ENCODE data around the gene ALK.

ALK gene

DNA sequence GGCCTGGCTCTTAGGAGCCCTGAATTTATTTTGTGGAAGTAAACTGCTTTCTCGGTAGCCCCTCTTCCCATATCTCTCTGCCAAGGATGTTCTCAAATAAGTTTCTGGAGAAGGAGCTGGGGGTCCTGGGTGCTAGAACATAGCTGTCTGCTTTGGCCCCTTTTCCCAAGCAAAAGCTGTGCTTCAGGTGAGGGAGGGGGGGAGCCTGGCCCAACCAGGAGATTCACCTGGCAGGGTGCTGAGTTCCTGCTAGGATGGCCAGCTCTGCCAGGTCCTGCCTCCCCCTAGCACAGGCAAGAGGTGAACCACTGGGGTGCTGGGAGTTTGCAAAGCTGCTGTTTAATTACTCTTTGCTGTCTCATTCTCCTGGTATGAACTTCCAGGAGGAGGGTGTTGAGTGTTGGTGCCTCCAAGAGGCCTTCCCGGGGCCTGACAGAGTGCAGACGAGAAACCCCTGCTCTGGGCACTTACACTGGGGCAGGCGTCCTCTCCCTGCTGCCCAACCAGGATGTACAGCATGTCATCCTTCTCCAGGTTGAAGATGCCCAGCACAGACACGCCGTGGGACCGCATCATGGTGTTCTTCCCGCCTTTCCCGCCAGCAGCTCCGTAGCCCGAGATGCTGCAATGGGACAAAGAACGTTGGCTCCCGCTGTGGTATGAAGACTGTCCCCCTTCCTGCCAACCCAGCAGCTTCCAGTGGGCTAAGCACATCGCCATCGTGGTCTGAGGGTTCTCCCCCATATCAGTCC, 682.0 kb downstream of the ALK start:
- DNase-seq: no peak

DNA sequence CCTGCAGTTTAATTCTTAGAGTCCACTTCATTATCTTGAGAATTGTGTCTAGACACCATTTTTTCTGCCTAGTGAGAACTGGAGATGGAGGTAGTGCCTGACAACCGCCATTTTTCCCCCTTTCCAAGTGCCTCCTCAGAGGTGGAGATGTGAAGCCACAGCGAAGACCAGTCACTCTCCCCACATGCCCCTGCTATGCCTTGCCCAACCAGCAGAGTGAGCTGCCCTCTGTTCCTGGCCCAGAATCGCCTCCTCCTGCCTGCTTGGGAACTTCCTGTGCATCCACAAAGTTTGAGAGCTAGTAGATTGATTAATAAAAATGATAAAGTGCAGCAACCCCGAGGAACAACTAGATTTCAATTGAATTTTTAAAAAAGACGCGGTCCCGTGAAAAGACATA, 682.9 kb downstream of the ALK start:
- DNase-seq: no peak

DNA sequence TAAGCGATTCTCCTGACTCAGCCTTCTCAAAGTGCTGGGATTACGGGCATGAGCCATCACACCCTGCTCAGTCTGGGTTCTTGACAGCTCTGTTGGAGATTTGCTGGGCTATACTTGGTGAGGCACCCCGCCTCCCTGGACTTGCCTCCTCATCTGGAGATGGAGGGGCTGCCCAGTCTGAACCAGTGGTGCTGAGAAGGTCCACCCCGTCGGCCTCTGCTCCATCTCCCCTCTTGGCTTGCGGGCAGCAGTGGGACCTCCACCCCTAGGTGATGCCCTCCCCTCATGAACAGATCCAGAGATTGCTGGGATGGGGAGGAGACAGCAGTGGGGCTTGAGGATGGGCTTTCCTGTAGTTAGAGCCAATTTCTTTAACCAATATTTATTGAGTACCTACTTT, 685.3 kb downstream of the ALK start:
- no peak for DNase-seq

DNA sequence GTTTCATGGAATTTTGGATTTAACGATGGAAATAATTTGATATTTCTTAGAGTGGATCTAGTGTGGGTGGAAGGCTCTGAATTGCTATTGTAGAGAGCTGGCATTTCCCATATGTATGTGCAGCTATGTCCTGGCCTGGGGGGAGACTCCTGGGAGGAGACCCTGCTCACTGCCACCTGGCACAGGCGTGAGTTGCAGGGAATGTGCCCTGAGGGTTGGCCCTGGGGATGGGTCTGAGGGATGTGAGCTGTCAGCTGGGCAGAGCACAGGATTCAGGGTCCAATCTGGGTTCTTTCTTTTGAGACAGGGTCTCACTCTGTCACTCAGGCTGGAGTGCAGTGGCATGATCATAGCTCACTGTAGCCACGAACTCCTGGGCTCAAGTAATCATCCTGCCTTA, 686.0 kb downstream of the ALK start:
- DNase-seq: no peak

DNA sequence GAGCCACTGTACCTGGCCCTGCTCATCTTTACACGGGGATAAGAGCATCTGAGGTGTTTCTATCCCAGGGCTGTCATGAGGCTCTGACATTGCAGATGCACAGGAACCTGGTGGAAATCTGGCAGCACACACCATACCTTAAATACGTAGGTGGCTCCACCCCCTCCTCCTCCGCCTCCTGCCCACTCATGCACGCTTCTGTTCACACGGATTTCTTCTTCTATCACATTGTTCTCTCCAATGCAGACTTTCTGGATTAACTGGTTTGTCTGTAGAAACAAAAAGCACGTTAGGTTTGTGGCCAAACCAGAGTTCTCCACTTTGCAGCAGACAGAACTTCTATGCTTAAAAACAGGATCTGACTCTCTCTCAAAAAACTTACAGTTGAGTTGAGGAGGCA, 688.0 kb downstream of the ALK start:
- DNase-seq: no peak

DNA sequence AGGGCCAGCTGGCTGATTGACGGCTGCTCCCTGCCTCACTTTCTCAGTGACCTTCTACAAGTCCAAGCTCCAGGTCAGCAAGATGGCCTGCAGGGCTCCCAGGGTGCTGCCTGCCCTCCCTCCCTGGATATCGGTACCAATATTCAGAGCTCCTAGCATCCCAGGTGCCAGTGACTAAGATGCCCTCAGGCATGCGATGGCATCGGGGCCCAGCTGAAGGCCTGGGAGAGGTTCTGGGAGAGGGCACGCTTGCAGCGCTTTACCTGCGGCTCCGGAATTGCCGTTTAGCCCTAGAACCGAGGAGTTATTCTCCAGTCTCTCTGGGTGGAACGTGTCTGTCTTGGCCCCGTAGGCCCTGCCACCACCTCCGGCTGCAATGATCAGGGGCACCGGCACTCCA, 689.3 kb downstream of the ALK start:
- no peak for DNase-seq

DNA sequence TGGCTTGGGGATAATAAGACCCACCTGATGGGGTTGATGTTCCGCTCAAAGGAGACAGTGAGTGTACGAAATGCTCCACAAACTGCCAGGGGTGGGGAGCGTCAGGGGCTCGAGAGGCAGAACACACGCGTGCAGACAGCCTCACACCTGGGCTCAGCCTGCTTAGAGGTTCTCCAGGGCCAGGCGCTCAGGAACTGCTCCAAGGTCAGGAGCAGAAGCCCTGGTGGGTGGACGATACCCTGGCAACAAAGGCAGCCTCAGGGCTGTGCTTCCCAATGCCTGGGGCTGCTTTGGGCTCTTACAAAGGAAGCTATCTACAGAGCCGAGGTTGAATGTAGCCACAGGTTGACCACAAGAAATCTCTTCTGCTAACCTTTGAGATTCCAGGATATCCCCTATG, 691.7 kb downstream of the ALK start:
- no peak for DNase-seq

DNA sequence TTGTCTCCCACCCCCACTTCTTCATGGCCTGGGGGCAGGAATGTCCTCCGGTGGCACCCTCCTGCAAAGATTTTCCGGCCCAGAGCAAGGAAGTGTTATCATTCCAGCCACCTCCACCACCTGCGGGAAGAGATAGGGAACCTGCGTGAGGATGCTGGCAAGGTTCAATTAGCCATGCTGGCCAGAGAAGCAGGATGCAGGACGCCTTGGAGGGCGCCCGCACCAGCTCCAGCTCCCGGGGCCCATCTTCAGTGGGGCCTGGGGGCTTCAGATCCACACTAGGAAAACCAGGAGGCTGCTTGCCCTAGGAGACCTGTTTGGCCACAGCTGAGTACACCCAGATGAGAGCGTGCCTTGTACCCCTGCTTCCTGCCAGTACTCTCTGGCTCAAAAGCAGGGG, 692.4 kb downstream of the ALK start:
- no peak for DNase-seq

DNA sequence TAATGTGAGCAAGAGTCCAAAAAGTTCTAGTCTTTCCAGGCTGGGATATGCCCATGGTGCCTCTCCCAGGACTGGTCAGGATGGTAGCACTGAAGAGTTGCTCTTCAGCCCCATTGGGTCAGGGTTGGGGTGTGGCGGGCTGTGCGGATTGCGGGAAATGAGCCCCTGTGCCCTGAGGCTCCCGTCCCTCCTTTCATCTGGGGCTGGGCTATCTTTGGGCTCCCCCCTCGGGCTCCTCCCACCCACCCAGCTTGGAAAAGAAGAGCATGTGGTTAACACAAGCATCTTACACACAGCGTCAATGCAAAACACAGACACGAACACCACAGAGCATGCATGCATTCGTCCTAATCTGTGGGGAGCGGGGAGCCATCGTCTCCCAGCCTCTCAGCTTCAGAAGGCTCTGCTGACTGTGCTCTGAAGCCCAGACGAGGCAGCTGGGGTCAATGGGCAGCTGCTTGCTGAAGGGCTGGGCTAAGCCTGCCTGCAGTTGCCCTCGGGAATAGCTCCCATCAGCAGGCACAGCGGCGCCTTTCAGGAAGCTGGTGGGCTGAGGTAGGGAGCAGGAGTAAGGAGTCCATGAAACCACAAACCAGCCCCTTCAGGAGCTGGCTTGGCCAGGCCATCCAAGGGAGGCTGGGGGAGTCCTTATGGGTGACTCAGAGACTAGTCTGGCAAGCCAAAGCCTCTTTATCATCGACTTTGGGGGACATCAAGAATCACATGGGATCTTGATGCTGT, 693.3 kb downstream of the ALK start:
- DNase-seq: no peak

DNA sequence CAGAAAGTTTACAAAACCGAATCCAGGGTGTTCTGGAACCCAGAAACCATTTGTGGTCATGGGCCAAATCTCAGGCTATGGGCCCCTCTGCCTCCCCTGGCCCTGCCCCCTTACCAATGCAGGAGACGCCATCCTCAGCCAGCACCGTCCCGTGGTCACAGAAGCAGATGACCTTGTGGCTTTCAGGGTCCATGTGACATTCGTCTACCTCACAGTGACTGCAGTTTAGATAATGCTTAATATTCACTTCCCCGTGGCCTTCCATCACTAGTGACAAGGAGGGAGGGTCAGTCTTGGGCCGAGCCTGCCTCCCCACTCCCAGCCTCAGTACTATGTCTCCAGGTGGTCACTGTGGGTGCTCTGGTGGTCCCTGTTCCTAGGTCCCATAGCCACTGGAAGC, 694.6 kb downstream of the ALK start:
- no peak for DNase-seq

DNA sequence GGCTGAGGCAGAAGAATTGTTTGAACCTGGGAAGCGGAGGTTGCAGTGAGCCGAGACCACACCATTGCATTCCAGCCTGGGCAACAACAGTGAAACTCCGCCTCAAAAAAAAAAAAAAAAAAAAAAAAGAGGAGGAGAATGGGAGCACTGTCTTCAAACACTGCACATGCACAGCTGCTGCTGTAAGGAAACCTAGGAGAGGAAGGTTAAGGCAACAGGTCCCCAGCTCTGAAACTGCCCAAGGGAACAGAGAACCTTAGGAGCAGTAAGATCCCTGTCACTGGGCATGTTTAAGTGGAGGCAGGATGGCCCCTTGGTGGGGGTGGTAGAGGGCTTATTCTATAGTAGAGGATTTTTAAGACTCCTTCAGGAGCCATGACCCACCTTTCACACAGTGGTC, 695.0 kb downstream of the ALK start:
- no peak for DNase-seq

DNA sequence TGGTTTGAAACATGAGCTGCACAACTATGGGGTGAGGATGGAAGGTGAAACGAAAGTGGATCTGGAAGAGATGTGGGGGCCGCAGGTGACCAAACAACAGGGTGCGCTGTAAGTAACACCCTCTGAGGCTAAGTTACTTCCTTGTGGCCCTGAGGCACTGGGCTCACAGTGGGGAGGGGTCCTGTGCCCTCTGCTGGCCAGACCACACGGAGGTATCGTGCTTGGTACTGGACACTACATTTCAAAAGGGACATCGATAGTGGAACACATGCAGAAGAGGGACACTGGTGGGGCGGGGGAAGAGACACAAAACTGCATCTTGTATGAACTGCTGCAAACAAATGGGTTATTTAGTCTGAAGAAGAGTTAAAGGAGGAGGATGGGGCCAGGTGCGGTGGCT, 695.6 kb downstream of the ALK start:
- DNase-seq: no peak

DNA sequence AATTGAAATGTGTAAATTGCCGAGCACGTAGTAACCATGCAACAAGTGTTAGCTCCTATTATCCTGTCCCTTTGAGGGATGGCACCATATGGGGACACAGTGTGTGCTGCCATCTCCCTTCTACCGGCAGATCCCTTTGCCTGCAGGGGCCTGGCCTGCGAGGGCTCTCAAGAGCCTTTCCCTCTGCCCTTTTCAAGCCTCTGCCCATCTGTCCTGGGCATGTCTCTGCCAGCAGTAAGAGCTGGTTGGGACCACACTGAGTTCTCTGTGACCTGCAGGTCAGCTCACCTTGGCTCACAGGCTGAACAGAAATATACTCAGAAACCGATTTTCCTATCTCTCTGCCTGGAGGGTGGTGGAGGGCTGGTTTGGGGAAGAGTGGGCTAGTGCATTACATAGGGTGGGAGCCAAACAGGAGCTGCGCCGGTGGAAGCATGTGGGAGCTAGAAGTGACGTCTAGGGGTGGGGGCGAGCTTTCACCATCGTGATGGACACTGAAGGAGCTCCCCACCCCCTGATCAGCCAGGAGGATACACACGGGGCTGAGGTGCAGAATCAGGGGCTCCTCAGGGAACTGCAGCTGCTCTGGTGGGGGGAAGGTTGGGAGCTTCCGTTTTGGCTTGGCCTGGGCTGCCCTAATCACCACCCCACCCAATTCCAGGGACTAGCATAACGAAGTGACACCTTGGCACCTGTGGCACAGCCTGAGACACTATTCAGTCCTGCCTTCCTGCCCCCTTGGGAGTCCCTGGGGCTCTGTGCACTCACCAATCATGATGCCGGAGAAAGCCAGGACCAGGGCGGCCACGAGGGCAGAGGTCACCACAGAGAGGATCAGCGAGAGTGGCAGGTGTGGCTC, 696.5 kb downstream of the ALK start:
- DNase-seq: no peak

DNA sequence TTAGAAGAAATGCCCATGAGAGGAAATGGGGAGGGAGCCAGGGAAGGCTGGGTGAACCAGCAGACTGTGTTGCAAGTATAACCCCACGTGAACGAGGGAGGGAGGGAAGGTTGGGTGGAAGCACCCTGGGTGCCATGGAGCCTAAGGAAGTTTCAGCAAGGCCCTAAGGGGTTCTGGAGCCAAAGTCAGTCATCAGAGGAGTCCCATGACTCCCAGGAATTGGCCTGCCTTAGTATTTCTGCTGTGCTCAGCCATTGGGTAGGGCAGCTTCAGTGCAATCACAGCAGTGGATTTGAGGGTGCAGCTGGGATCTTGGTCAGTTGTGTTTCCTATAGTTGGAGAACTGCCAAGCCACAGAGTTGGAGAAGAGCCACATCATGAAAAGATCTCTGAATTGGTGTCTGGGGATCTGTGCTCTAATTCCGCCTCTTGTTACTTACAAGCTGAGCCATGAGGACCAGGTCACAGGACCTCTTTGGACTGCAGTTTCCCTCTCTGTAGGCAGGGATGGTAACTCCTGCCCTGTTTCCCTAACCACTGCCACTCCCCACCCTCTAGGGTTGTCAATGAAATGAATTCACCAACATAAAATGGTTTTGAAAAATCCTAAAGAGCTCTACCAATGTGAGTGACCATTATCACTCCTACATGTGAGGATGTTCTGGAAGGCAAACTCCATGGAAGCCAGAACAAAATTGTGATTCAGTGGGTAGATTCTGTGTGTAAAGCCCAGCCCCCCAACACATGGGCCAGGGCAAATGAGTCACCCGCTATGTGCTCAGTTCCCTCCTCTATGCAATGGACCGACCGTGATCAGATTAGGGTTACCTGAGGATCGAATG, 697.3 kb downstream of the ALK start:
- DNase-seq: no peak

DNA sequence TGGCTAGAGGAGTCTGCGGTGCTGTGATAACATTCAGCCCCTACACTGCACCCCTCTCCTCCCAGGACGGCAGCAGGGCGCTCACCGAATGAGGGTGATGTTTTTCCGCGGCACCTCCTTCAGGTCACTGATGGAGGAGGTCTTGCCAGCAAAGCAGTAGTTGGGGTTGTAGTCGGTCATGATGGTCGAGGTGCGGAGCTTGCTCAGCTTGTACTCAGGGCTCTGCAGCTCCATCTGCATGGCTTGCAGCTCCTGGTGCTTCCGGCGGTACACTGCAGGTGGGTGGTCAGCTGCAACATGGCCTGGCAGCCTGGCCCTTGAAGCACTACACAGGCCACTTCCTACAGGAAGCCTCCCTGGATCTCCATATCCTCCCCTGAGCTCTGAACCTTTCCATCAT, 698.1 kb downstream of the ALK start:
- no peak for DNase-seq

DNA sequence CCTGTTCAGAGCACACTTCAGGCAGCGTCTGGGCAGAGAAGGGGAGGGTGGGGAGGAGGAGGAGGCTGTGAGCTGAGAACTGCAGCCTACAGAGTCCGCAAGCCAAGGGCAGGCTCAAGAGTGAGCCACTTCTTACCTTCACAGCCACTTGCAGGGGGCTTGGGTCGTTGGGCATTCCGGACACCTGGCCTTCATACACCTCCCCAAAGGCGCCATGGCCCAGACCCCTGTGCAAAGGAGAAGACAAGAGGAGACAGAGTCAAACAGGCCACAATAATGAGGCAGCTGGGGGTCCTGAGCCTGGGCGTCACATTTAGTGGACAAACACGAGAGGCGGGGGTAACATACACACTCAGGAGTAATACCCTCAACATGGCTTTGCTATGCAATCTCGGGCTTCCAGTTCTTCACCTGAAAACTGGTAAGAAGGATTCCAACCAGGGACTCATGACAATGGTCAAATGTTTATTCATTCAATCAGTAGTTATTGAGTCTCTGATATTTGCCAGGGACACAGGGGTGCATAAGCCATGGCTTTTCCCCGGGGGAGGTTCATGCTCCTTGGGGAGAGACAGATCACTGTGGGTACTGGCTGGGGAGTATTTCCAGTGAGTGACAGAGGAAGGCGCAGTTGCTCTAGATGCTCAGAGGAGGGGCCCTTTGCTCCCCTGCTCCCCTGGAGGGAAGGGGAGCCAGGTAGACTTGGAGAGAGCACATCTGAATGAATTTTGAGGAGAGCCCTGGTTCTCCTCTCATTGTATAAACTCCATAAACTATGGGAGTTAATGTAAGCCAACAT, 698.8 kb downstream of the ALK start:
- no peak for DNase-seq

DNA sequence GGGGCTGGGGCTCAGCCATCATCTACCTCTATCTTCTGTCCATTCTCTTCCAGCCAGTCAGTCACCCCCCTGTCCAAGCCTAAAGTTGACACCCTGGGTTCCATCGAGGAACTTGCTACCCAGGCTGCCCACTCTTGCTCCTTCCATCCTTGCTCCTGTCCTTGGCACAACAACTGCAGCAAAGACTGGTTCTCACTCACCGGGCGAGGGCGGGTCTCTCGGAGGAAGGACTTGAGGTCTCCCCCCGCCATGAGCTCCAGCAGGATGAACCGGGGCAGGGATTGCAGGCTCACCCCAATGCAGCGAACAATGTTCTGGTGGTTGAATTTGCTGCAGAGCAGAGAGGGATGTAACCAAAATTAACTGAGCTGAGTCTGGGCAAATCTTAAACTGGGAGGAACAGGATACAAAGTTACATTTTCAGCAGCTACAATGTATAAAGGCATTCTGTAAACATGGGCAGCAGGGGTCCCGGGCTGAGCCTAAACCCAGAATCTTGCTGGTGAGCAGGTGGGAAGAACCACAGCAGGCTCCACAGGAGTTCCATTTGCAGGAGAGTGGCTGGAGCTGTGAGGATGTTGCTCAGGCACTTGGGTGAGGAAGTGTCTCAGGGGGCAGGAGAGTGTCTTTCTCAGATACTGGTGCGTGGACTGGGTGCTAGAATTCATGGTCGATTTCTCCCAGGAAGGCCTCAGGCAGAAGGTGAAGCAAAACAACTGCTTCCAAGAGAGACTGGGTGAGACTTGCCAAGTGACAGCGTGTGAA, 700.7 kb downstream of the ALK start:
- DNase-seq: no peak

DNA sequence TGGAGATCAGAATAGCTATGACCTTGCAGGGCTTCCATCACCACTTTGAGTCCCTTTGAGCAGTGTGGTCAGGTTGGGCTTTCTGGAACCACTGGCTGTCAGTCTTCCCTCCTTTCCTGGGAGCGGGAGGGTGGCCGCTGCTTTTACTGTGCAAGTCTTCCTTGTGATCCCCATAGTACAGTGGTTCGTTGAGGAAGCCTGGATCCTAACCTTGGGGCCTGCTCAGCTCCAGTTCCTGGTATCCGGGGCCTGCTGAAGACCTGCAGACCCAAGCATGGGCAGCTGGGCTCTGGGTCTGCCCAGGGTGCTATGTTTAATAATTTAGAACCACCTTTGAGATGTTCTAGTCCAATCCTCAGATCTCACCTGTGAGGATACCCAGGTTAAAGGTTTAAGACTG, 702.0 kb downstream of the ALK start:
- DNase-seq: no peak

DNA sequence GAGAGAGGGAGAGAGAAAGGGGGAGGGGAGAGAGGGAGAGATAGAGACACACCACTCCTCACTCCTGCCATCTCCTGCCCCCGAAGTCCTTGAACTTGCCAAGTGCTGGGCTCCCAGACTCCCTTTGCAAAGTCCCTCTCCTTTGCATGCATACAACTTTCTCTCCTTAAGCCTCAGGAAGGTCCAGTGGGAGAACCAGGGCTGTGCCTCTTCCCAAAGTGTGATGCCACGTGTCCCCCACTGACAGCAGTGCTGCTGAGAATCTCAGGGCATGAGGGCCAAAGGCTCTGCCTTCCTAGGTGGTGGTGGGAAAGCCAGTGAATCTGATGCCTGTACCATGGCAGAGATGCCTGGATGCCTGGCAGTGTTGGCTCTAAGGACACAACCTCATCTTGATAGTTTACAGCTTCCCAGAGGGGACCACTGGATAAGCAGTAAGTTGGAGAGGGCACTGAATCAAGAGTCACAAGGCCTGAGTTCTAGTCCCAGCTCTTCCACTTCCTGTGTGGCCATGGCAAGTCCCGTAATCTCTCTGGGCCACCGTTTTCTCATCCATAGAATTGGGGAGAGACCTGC, 702.7 kb downstream of the ALK start:
- no peak for DNase-seq

DNA sequence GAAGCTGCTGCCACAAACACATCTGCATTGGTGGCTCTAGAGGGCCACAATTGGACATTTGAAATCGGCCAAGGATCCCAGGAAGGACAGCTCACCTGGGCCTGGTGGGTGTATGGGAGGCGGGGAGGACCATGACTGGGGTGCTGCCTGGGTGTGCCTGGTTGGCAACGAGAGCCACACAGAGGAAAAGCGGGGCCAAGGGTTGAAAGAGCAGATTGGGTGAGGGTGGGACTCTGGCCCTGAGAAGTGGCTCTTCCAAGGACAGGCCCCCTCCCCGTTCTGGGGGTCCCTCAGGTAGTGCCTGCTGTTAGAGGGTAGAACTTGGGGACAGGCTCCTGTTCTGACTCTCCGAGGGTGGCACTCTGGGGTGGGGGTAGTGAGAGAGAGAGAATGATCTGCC, 703.3 kb downstream of the ALK start:
- no peak for DNase-seq

DNA sequence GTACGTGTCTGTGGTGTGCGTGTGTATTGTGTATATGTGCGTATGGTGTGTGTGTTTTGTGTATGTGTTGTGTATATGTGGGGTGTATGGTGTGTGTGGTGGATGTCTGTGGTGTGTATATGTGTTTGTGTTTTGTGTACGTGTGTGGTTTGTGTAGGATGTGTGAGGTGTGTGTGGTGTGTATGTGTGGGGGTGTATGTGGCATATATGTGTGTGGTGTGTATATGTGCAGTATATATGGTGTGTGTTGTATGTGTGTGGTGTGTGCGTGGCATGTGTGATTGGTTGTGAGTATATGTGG, 704.8 kb downstream of the ALK start:
- DNase-seq: no peak
